Small intestine (tissue), 7 donors: ENCODE data around the gene PRR29. TPM values are rescaled to one million over a fixed set of nuclear protein-coding genes. Genes with fewer than 3 reads are reported as not detected.
"Not testable (repeated sequence)": the region's sequence is repeated elsewhere in the genome, so short reads cannot be mapped to it uniquely, and the experiment has no call there.

Source experiments
- DNase-seq, 2 donors: peaks; one replicate each; pipeline versions ENCODE4 v3.0.0 to v3.0.0-alpha.2; 2013
- FAIRE-seq: peaks from 2 replicates; lab custom pipeline; 2012; peaks lifted over from hg19 to GRCh38; lab: Jason Lieb, UNC
- H3K27ac ChIP-seq, 3 donors: one replicate each; pipeline ENCODE4 v1.5.1; 2013; ENCODE audit warnings: low read length in 2 of 3, mild to moderate bottlenecking in 2 of 3, control low read depth in 1 of 3, inconsistent platforms in 1 of 3, low read depth in 1 of 3, moderate library complexity in 1 of 3
- H3K27me3 ChIP-seq, 3 donors: one replicate each; pipeline ENCODE4 v1.6.1; 2013; ENCODE audit warnings: low read length in 3 of 3, inconsistent platforms in 1 of 3; ENCODE audit not compliant: control insufficient read depth in 3 of 3, insufficient read depth in 3 of 3
- H3K36me3 ChIP-seq, 3 donors: one replicate each; pipeline ENCODE4 v1.6.1; 2013; ENCODE audit warnings: low read length in 3 of 3, inconsistent platforms in 1 of 3, low read depth in 1 of 3, mild to moderate bottlenecking in 1 of 3, moderate library complexity in 1 of 3; ENCODE audit not compliant: control insufficient read depth in 3 of 3, insufficient read depth in 2 of 3
- H3K4me1 ChIP-seq, 3 donors: one replicate each; pipeline ENCODE4 v1.6.1; 2013; ENCODE audit warnings: low read length in 2 of 3, inconsistent platforms in 1 of 3, low read depth in 1 of 3, mild to moderate bottlenecking in 1 of 3, moderate library complexity in 1 of 3; ENCODE audit not compliant: control insufficient read depth in 3 of 3, insufficient read depth in 2 of 3
- H3K4me3 ChIP-seq, 3 donors: one replicate each; pipeline ENCODE4 v1.5.1; 2013; ENCODE audit warnings: low read length in 3 of 3, control low read depth in 1 of 3, inconsistent platforms in 1 of 3, low read depth in 1 of 3, mild to moderate bottlenecking in 1 of 3, moderate library complexity in 1 of 3
- H3K9me3 ChIP-seq, 2 donors: one replicate each; pipeline ENCODE4 v1.6.1; 2013; ENCODE audit warnings: low read depth in 1 of 2, low read length in 1 of 2; ENCODE audit not compliant: control insufficient read depth in 2 of 2, insufficient read depth in 1 of 2
- WGBS, 3 donors: extraction: QIAGEN DNeasy Blood & Tissue Kit; methylation state at CpG; one replicate each; pipeline ENCODE4 v1.1.7; 2013; 5-methylcytosine and 5-hydroxymethylcytosine counted together
- polyA plus RNA-seq, 4 donors: library from polyadenylated mRNA; stranded (reverse) in 3 of 4; unstranded in 1 of 4; fragments of 200-250 nt in 3 of 4; fragments of 120-200 nt in 1 of 4; gene quantifications; one replicate each; pipeline versions ENCODE4 v1.2.1 to v1.2.3, GENCODE V29; 2013
- donor health status: healthy with polysubstance abuse.
- donor health status: control.
- donor health status: control.
- donor health status: Bipolar disorder and iron deficiency.
- donor health status: healthy.

Gene PRR29
- polyA plus RNA-seq, 4 donors, result 0.16 to 1.1 TPM; not detected in 2

DNA sequence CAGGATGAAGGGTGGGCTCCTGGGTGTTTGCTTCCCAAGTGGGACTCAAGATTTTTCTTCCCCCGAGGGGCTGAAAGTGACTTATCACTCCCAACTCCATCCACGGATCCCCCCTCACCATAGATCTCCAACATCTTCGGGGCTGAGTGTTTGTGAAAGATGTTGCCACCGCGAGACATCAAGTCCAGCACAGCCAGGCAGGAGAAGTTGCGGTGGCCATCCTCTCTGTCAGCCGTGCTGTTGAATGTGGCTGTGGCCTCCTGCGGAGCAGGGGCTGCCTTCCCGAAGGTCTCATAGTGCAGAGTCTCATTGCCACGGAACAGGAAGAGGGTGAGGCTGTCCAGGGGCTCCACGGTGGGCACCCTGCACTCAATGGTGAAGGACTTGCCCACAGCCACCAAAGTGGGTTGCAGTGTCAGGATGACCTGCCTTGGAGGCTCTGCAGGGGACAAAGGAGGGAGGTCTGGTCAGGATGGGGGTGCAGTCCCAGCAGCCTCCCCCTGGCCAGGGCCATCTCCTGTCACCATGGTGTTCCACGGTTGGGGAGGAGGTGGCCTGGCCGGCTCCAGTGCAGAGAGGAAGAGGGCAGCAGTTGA, 5.5 kb downstream of the PRR29 start:
- no peak overlapping the region for H3K4me3 ChIP-seq
- FAIRE-seq, result no peak

GRCh38 chr17:64004218-64004770, 6.1 kb downstream of the PRR29 start:
- DNase-seq (no peak), FAIRE-seq (no peak)
- H3K27ac ChIP-seq, result no peak overlapping the region
- peaks cover 0 to 42% (median 0%) of the 10 kb centered on the region in 3 donors for H3K4me1 ChIP-seq
- H3K4me3 ChIP-seq, result no peak overlapping the region
- H3K9me3 ChIP-seq, result no peaks in the 10 kb centered on the region
- no peaks in the 10 kb centered on the region for H3K27me3 ChIP-seq
- 91 to 94% (median 92%) methylated on average over 7 of the region's 7 CpGs for WGBS, 3 donors
- peaks cover 0 to 15% (median 0%) of the 10 kb centered on the region in 3 donors for H3K36me3 ChIP-seq

More for the DNA sequence above, 5.5 kb downstream of the PRR29 start:
- H3K36me3 ChIP-seq, result peaks cover 0 to 15% (median 0%) of the 10 kb centered on the region in 3 donors
- no peak for DNase-seq
- H3K9me3 ChIP-seq, result no peaks in the 10 kb centered on the region
- WGBS, 3 donors, result 90 to 91% (median 91%) methylated on average over 12 to 13 of the region's 13 CpGs
- no peaks in the 10 kb centered on the region for H3K27me3 ChIP-seq
- no peak overlapping the region for H3K27ac ChIP-seq
- H3K4me1 ChIP-seq, result peaks cover 0 to 39% (median 2%) of the 10 kb centered on the region in 3 donors

DNA sequence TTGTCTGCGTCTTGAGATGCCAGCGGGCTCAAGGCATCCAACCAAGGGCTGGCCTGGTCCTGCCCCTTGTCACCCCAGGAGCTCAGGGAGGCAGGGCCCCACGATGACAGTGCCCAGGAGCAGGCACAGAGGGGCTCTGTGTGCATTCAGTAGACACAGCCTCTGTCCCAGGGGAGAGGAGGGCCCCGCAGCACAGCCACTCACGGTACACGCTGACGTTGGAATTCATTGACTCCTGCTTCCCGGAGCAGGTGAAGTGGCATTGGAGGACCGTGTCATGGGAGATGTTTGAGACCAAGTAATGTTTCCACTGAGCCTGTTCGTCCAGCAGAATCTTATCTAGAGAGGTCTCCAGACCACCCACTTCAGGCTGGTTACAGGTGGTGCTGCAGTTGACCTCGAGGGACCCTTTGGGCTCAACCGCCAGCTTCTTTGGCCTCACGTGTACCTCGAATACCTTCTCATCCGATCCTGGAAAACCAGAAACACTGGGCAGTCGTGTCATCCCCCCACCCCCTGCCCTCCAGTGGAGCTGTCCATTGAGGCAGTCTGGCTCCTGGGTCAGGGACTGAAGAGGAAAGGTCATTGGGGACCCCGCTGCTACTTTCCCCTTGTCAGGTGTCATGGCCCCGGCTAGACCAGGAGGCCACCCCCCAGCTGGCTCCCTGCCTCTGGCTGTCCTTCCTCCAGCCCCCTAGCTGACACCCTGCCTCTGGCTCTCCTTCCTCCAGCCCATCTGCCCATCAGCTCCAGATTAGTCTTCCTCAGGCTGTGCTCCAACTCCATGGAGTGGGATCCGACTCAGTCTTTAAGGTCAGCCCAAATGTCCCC, 7.0 kb downstream of the PRR29 start:
- peak overlapping the region in 1 of 3 donors; percentile 12 for H3K27ac ChIP-seq
- DNase-seq, result no peak
- no peak for FAIRE-seq
- peaks cover 0 to 3% of the 10 kb centered on the region in 2 donors for H3K9me3 ChIP-seq
- H3K4me1 ChIP-seq, result peaks cover 0 to 42% (median 0%) of the 10 kb centered on the region in 3 donors
- H3K4me3 ChIP-seq, result no peak overlapping the region
- no peaks in the 10 kb centered on the region for H3K27me3 ChIP-seq
- 78 to 85% (median 84%) methylated on average over 19 of the region's 19 CpGs for WGBS, 3 donors
- peaks cover 0 to 15% (median 0%) of the 10 kb centered on the region in 3 donors for H3K36me3 ChIP-seq

- Histone ChIP-seq H3K4me1 (peaks cover 0 to 42% (median 0%) of the 10 kb centered on the region in 3 donors), H3K36me3 (peaks cover 0 to 15% (median 0%) of the 10 kb centered on the region in 3 donors), H3K9me3 (peaks cover 0 to 5% of the 10 kb centered on the region in 2 donors), H3K4me3 (no peak overlapping the region), H3K27me3 (no peaks in the 10 kb centered on the region), H3K27ac (peak overlapping the region in 2 of 3 donors; percentile 12 to 42)
- peak; percentile 47 to 61 for DNase-seq
- FAIRE-seq, result no peak
- WGBS, 3 donors, result 18 to 38% (median 29%) methylated on average over 6 of the region's 6 CpGs
These were observed 7.6 kb downstream of the PRR29 start for GRCh38 chr17:64005734-64006167.

- Histone ChIP-seq H3K9me3 (peaks cover 0 to 5% of the 10 kb centered on the region in 2 donors), H3K4me1 (peaks cover 0 to 42% (median 0%) of the 10 kb centered on the region in 3 donors), H3K4me3 (no peak overlapping the region), H3K27ac (peak overlapping the region in 2 of 3 donors; percentile 67 to 72), H3K36me3 (peaks cover 0 to 15% (median 0%) of the 10 kb centered on the region in 3 donors), H3K27me3 (no peaks in the 10 kb centered on the region)
- DNase-seq, result peak; percentile 35 to 68
- FAIRE-seq, result no peak
- WGBS, 3 donors, result 62 to 74% (median 65%) methylated on average over 13 of the region's 13 CpGs
These were observed 8.4 kb downstream of the PRR29 start for GRCh38 chr17:64006361-64007088.

- H3K4me3 ChIP-seq, H3K9me3 ChIP-seq, FAIRE-seq, H3K27me3 ChIP-seq: not testable (repeated sequence)
- peak in 1 of 2 donors; percentile 45 for DNase-seq
- H3K36me3 ChIP-seq, result peaks cover 0 to 15% (median 0%) of the 10 kb centered on the region in 3 donors
- WGBS, 3 donors, result 84 to 96% (median 92%) methylated on average over 5 of the region's 5 CpGs
- peaks cover 0 to 42% (median 0%) of the 10 kb centered on the region in 3 donors for H3K4me1 ChIP-seq
- H3K27ac ChIP-seq, result peak overlapping the region in 2 of 3 donors; percentile 37 to 72
These were observed 9.1 kb downstream of the PRR29 start for GRCh38 chr17:64007089-64007837.

GRCh38 chr17:64007838-64008282, 9.7 kb downstream of the PRR29 start:
- FAIRE-seq (no peak), DNase-seq (peak; percentile 37 to 79)
- WGBS, 3 donors, result 36 to 53% (median 51%) methylated on average over 5 of the region's 5 CpGs
- H3K36me3 ChIP-seq, result peaks cover 0 to 15% (median 0%) of the 10 kb centered on the region in 3 donors
- H3K27me3 ChIP-seq, result no peaks in the 10 kb centered on the region
- peaks cover 0 to 42% (median 0%) of the 10 kb centered on the region in 3 donors for H3K4me1 ChIP-seq
- peaks cover 0 to 5% of the 10 kb centered on the region in 2 donors for H3K9me3 ChIP-seq
- no peak overlapping the region for H3K4me3 ChIP-seq
- H3K27ac ChIP-seq, result peak overlapping the region in 2 of 3 donors; percentile 37 to 72
